K562 (cell line): ENCODE results near the gene C3. TPM values are rescaled to one million over a fixed set of nuclear protein-coding genes. Genes with fewer than 3 reads are reported as not detected.

Experiments
- CHCHD3 ChIP-seq: fragments of 250-450 bp; sonication (Bioruptor Pico); IDR thresholded peaks from 2 replicates; pipeline ENCODE4 v2.1.2; 2022; ENCODE audit warnings: mild to moderate bottlenecking
- DLX4 ChIP-seq: fragments of 250-450 bp; sonication (Bioruptor Pico); IDR thresholded peaks from 2 replicates; pipeline ENCODE4 v1.6.1; 2021; ENCODE audit warnings: mild to moderate bottlenecking
- FOSL1 ChIP-seq: fragments of 200-800 bp; sonication (Bioruptor generic); conservative IDR thresholded peaks from 2 replicates; pipeline ENCODE4 v1.6.1; 2016; ENCODE audit warnings: missing genetic modification characterization, missing compliant biosample characterization
- HNRNPK ChIP-seq: fragments of 200-400 bp; formaldehyde crosslinking; IDR thresholded peaks from one replicate; pipeline ENCODE4 v1.6.1; 2018; ENCODE audit warnings: mild to moderate bottlenecking, low read depth, low read length; ENCODE audit not compliant: poor library complexity, severe bottlenecking
- HNRNPUL1 ChIP-seq: fragments of 200-400 bp; formaldehyde crosslinking; IDR thresholded peaks from 2 replicates; pipeline ENCODE4 v1.6.1; 2017; ENCODE audit warnings: low read length
- IRF1 ChIP-seq: sonication (generic); formaldehyde crosslinking; IDR thresholded peaks from 2 replicates; pipeline ENCODE4 v1.8.0; 2022; ENCODE audit warnings: missing genetic modification reagents, mild to moderate bottlenecking, borderline replicate concordance
- MBD2 ChIP-seq: sonication (generic); IDR thresholded peaks from 2 replicates; pipeline ENCODE4 v1.6.1; 2016; ENCODE audit warnings: low read depth, borderline replicate concordance
- NFXL1 ChIP-seq: fragments of 450-650 bp; formaldehyde crosslinking; IDR thresholded peaks from 2 replicates; pipeline ENCODE4 v1.4.0; 2021; ENCODE audit warnings: mild to moderate bottlenecking
- PATZ1 ChIP-seq: fragments of 250-450 bp; sonication (Bioruptor Pico); IDR thresholded peaks from 2 replicates; pipeline ENCODE4 v1.5.0; 2020; ENCODE audit warnings: mild to moderate bottlenecking, borderline replicate concordance
- PHB ChIP-seq: fragments of 250-450 bp; sonication (Bioruptor Pico); IDR thresholded peaks from 2 replicates; pipeline ENCODE4 v1.5.0; 2021
- PKNOX1 ChIP-seq: fragments of 450-650 bp; IDR thresholded peaks from 2 replicates; pipeline ENCODE4 v1.6.1; 2016
- PPARD ChIP-seq: fragments of 250-450 bp; sonication (Bioruptor Pico); IDR thresholded peaks from 2 replicates; pipeline ENCODE4 v1.8.0; 2022; ENCODE audit warnings: inconsistent platforms, mild to moderate bottlenecking, moderate library complexity
- TEAD2 ChIP-seq: fragments of 450-650 bp; IDR thresholded peaks from 2 replicates; pipeline ENCODE4 v1.6.1; 2016; ENCODE audit warnings: missing genetic modification characterization, control low read depth, missing compliant biosample characterization
- USF1 ChIP-seq: sonication (generic); formaldehyde crosslinking; IDR thresholded peaks from 2 replicates; pipeline ENCODE4 v1.9.0; 2022; ENCODE audit warnings: mild to moderate bottlenecking, missing genetic modification reagents
- YY1 ChIP-seq, 3 experiments: IDR thresholded peaks; 2 replicates each; pipeline ENCODE4 v1.6.1; 2011; ENCODE audit warnings: low read length in 2 of 3, mild to moderate bottlenecking in 2 of 3, moderate library complexity in 2 of 3, borderline replicate concordance in 1 of 3, control low read depth in 1 of 3, low read depth in 1 of 3; ENCODE audit not compliant: insufficient read depth in 3 of 3, insufficient replicate concordance in 2 of 3, control insufficient read depth in 1 of 3, insufficient read length in 1 of 3; ENCODE audit errors: extremely low read depth in 1 of 3
- ZBTB43 ChIP-seq: sonication (generic); formaldehyde crosslinking; IDR thresholded peaks from 2 replicates; pipeline ENCODE4 v1.8.0; 2023; ENCODE audit warnings: mild to moderate bottlenecking, missing genetic modification reagents
- ZNF511 ChIP-seq: sonication (generic); formaldehyde crosslinking; IDR thresholded peaks from 2 replicates; pipeline ENCODE4 v1.8.0; 2022; ENCODE audit warnings: mild to moderate bottlenecking, missing genetic modification reagents
- ZNF76 ChIP-seq: fragments of 250-450 bp; sonication (Bioruptor Pico); IDR thresholded peaks from 2 replicates; pipeline ENCODE4 v1.4.0; 2020; ENCODE audit warnings: mild to moderate bottlenecking, moderate library complexity, borderline replicate concordance
- polyA plus RNA-seq, 8 experiments: library from polyadenylated mRNA; depleted of rRNA in 4 of 8; stranded (reverse) in 5 of 8; unstranded in 3 of 8; fragments of >200 nt; fragmentation: Nextera tagmentation in 2 of 8; fragmentation: Illumina TruSeq in 1 of 8; extraction: Ambion mirVana in 2 of 8; extraction: Trizol in 1 of 8; gene quantifications; 2 replicates each; pipeline versions ENCODE4 v1.2.1 to v1.2.3, GENCODE V29; 2011 to 2014; ENCODE audit warnings: inconsistent platforms in 1 of 8, missing spikeins in 1 of 8
- total RNA-seq, 7 experiments: library from RNA; depleted of rRNA in 6 of 7; stranded (reverse); fragments of >200 nt in 6 of 7; fragmentation: Illumina TruSeq in 2 of 7; extraction: Trizol in 2 of 7; gene quantifications; 2 replicates each; pipeline versions ENCODE4 v1.2.1 to v1.2.3, GENCODE V29; 2011 to 2021; ENCODE audit warnings: low replicate concordance in 1 of 7

The C3 gene
- total and polyA plus RNA-seq, 9 of the 15 experiments (the other 6 are each of a cell fraction or from before 2014, with no cell fraction given), result 0.59 to 10.6 (median 2.2) TPM

GRCh38 chr19:6737284-6737872 lies 16.9 kb upstream of the C3 start, which contains the start of gene GPR108 (continued):
- TF ChIP-seq USF1 (no peak), TEAD2 (tag) (no peak), HNRNPUL1 (no peak), DLX4 (CRISPR knock-in tag) (no peak), ZNF511 (CRISPR knock-in tag) (no peak), FOSL1 (tag) (no peak), PKNOX1 (peak; percentile 100), YY1 (IDR thresholded peaks at IDR 0.05; ENCODE audit: borderline replicate concordance in 1 of 3, control insufficient read depth in 1 of 3, extremely low read depth in 1 of 3, insufficient read depth in 3 of 3, insufficient read length in 1 of 3, insufficient replicate concordance in 2 of 3, low read depth in 1 of 3, low read length in 2 of 3) (peak in 1 of 3 experiments; percentile 41), PPARD (no peak), NFXL1 (CRISPR knock-in tag) (no peak), ZNF76 (CRISPR knock-in tag) (no peak), IRF1 (CRISPR knock-in tag) (no peak), HNRNPK (no peak), PHB (CRISPR knock-in tag) (peak; percentile 73; the same call in 1 of the 2 replicates), CHCHD3 (CRISPR knock-in tag) (no peak), ZBTB43 (CRISPR knock-in tag) (no peak), MBD2 (peak; percentile 98), PATZ1 (no peak)
